Muscle of back (tissue), 13 donors: ENCODE data around the gene CELF2. TPM values are rescaled to one million over a fixed set of nuclear protein-coding genes. Genes with fewer than 3 reads are reported as not detected.
"Not testable (repeated sequence)": the region's sequence is repeated elsewhere in the genome, so short reads cannot be mapped to it uniquely, and the experiment has no call there.

Experiments used
- DNase-seq, 3 donors: peaks; one replicate each; pipeline versions ENCODE4 v3.0.0 to v3.0.0-alpha.2; 2013
- long read RNA-seq, 9 donors: transcript quantifications; one replicate each; lab custom pipeline, GENCODE V29; 2026
- polyA plus RNA-seq, 10 donors: library from polyadenylated mRNA; unstranded; fragments of 120-200 nt; gene quantifications; one replicate each; pipeline ENCODE4 v1.2.1, GENCODE V29; 2013; ENCODE audit not compliant: insufficient read length in 10 of 10

The CELF2 gene
- 10 to 100 TPM; 56.5 to 83.2 (median 67.5) TPM for polyA plus RNA-seq
- long read RNA-seq, donor 1, full-length matches to known transcripts: 1 of 6 reads
- long read RNA-seq, donor 1, partial matches to known transcripts: 5 of 6 reads
- long read RNA-seq, donor 1, other reads (novel, unspliced or antisense): 0 of 6 reads
- long read RNA-seq, donor 2, partial matches to known transcripts: 27 of 27 reads
- long read RNA-seq, donor 2, other reads (novel, unspliced or antisense): 0 of 27 reads
- long read RNA-seq, donor 3: 0 reads
- long read RNA-seq, donor 4, partial matches to known transcripts: 0 of 1 reads
- long read RNA-seq, donor 4, other reads (novel, unspliced or antisense): 0 of 1 reads
- long read RNA-seq, donor 5, full-length matches to known transcripts: 2 of 10 reads
- long read RNA-seq, donor 5, partial matches to known transcripts: 8 of 10 reads
- long read RNA-seq, donor 5, other reads (novel, unspliced or antisense): 0 of 10 reads
- long read RNA-seq, donor 6, full-length matches to known transcripts: 3 of 3 reads
- long read RNA-seq, donor 6, partial matches to known transcripts: 0 of 3 reads
- long read RNA-seq, donor 6, other reads (novel, unspliced or antisense): 0 of 3 reads
- long read RNA-seq, donor 7: 0 reads
- long read RNA-seq, donor 8, partial matches to known transcripts: 35 of 35 reads
- long read RNA-seq, donor 8, other reads (novel, unspliced or antisense): 0 of 35 reads
- long read RNA-seq, donor 9: 0 reads

DNA sequence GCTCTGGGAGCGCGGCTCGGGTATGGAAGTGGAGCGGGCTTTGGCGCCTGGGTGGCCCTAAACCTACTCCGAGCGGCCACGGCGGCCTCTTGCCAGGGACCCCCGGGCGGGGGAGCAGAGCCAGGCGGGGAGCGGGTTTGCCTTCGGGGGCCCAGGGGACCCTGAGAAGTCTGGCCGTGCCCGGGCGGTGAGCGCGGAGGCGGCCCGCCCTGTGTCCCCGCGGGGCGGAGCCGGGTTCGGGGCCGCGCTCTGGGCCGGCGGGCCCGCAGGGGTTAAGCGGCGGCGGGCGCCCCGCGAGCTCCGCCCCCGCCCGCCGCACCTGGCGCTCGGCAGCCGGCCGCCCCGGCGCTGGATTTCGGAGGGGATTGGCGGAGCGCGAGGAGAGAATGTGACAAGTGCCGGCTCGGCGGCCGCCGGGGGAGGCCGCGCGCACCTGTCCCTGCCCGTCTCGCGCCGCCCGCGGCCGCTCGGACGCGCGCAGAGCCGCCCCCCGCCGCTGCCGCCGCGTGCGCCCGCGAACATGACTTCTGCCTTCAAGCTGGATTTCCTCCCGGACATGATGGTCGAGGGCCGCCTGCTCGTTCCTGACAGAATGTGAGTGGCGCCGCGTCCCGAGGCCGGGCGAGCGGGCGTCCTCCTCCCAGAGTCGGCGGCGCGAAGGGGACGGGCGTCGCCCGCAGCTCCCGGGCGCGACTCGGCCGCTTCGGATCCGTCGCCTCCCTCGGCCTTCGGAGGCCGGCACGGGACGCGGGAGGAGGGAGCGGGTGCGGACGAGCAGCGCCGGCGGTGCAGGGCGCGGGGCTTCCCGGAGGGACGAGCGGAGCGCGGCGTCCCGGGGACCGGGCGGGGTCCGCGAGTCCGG lies at the start of gene CELF2:
Gene CELF2, plus strand, starts transcription at position 303 of the 862 bp plus-strand sequence. Its CDS starts 218 bp downstream, at position 521.
- peak; percentile 70 to 90 (median 81) for DNase-seq

- DNase-seq: no peak
Measured at GRCh38 chr10:10968257-10968588, 49.4 kb upstream of the CELF2 start.

GRCh38 chr10:10973310-10973709 lies 44.4 kb upstream of the CELF2 start:
- DNase-seq: no peak

DNA sequence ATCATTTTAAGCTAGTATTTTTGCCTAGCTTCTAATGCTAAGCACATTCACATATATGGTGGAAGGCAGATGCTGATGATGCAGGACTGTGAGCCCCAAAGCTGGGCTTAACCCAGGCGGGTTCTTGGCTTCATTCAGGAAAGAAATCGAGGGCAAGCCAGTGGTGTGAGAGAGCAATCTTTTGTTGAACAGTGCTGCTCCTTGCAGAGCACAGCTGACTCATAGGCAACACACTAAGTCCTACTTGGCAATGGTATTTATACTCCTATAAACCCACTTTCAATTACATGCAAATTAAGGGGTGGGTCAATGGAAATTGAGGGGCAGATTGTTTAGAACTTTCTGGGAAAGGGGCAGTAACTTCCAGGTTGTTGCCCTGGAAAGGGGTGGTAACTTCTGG lies 42.0 kb upstream of the CELF2 start:
- DNase-seq: no peak

GRCh38 chr10:10976652-10977051 lies 41.0 kb upstream of the CELF2 start:
- DNase-seq: no peak

DNA sequence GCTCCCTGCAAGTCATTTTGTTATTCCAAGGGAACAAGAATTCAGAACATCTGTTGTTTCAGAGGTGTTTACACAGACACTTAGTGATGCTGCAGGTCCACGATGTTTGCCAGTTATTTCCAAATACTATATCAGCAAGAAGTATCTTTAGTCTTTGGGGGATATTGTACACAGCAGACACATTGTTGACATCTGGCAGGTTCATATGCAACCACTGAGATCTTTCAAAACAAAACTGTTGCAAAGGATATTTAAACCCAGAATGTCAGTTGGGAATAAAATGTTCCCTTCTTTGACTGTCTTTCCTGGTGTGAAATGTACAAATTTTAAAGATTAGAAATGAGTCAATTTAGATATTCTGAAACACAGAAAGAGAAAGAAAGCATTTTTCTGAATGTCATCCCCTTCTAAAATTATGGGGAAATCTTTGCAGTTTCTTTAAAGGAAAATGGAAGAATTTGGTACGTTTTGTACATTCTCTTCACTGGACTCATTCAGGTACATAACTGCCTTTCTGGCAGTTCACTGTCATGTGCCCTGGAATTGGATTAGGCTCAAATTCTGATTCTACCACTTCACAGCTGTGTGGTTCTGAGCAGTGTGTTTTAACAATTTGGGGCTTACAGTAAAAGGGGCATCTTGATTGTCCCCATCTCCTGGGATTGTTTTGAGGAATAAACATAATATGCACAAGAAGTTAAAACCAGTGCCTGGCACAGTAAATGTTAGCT lies 40.3 kb upstream of the CELF2 start:
- peak in 1 of 3 donors; percentile 62 for DNase-seq

DNA sequence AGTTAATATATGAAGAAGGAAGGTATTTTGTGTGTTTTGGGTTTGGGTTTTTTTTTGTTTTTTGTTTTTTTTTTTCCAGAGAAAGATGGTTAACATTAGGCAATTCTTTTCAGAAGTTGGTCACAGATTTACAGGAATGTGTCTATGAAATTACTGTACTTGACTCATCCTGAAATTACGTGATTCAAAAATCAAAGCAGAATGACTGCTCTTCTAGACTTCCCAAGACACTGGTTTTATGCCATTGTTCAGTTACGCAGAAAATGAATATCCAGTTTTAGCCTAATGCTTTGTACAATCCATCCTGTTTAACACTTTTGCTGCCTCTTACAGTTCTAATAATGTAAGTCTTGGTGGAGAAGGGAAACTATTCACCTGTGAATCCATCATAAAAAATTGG lies 39.7 kb upstream of the CELF2 start:
- DNase-seq: no peak

- no peak for DNase-seq
Measured at GRCh38 chr10:10985361-10985760, 32.3 kb upstream of the CELF2 start.

GRCh38 chr10:10986606-10987005 lies 31.1 kb upstream of the CELF2 start:
- DNase-seq: no peak

DNA sequence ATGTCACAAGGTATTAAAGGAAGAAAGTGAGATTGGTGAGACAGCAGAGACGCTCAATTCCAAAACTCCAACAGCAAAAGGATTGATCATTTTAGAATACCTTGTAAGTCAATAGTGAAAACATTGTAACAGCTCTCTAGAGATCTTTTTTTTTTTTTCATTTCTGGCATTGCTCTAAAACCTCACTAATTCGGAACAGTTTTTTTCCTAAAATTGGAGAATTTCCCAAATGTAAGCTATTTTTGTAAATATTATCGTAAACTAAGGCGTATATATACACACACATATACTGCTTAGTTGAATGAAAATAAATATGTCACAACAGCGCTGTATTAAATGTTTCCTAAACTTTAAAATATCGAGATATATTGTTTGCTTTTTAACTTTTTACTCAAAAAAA lies 30.6 kb upstream of the CELF2 start:
- DNase-seq: no peak

- DNase-seq: no peak
Measured at GRCh38 chr10:10989669-10990068, 28.0 kb upstream of the CELF2 start.

DNA sequence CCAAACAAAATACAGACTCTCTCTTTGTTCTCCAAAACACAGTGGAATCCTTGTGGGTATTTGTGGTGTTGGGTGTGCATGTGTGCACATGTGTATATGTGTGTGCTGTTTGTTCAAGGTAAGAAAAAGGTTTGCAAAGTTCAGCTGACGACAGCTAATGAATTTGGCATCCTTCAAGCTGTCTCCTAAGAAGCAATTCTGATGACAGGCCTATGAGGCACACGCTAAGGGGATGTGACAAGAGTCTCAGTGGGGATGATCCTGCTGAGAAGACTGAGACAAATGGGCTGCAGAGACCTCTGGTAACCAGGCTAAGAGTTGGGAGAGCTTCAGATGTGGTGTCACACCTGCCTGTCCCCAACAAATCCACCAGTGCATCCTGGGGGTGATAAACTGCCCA lies 26.5 kb upstream of the CELF2 start:
- DNase-seq: no peak

DNA sequence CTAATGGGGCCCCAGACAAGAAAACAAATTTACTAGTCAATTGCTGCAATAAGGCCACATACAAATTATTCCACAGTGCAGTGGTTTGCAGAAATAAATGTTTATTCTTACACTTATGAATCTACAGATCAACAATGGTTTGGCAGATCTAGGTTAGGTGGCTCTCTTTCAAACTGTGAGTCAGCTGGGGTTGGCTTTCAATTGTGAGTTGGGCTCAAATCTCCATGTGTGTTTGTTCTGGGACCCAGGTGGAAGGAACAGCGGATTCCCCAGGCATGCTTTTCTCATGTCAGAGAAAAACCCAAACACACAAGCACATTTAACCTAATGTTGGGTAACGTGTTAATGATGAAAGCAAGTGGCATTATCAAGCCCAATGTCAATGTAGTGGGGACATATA lies 25.6 kb upstream of the CELF2 start:
- DNase-seq: no peak

- DNase-seq: no peak
Measured at GRCh38 chr10:10992961-10993714, 24.5 kb upstream of the CELF2 start.

- no peak for DNase-seq
Measured at GRCh38 chr10:10993785-10994184, 23.9 kb upstream of the CELF2 start.

- DNase-seq: no peak
Measured at GRCh38 chr10:10994360-10994759, 23.3 kb upstream of the CELF2 start.

- no peak for DNase-seq
Measured at GRCh38 chr10:10995120-10995519, 22.6 kb upstream of the CELF2 start.

GRCh38 chr10:10996966-10997620 lies 20.6 kb upstream of the CELF2 start:
- DNase-seq: no peak

DNA sequence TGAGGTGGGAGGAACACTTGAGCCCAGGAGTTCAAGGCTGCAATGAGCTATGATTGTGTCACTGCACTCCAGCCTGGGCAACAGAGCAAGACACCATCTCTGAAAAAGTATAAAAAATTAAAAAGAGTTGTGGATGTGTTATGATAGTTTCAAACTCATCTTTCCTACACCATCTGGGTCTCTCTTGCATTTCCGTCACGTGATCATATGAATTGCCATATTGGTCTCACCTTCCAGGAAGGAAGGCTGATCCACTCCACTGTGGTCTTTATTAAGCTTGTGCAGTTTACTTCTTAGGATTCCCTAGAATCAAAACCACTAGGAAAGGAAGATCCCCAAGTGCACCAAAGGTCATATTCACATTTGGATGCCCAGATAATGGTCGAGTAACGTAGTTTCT lies 18.2 kb upstream of the CELF2 start:
- DNase-seq: not testable (repeated sequence)

GRCh38 chr10:11002485-11002884 lies 15.2 kb upstream of the CELF2 start:
- DNase-seq: no peak
